ENCODE data around the gene UBE2H.
"Not testable (repeated sequence)": the region's sequence is repeated elsewhere in the genome, so short reads cannot be mapped to it uniquely, and the experiment has no call there.

The UBE2H gene

GRCh38 chr7:129870668-129871067 is 82.1 kb downstream of the UBE2H start:
- no peak for DNase-seq (ENCODE audit: low spot score)

- DNase-seq (ENCODE audit: low spot score) = no peak
Measured at GRCh38 chr7:129866251-129866650, 86.5 kb downstream of the UBE2H start.

GRCh38 chr7:129865925-129866201 is 86.9 kb downstream of the UBE2H start:
- no peak for DNase-seq (ENCODE audit: low spot score)

GRCh38 chr7:129865093-129865924 is 87.5 kb downstream of the UBE2H start:
- no peak for DNase-seq (ENCODE audit: low spot score)

DNA sequence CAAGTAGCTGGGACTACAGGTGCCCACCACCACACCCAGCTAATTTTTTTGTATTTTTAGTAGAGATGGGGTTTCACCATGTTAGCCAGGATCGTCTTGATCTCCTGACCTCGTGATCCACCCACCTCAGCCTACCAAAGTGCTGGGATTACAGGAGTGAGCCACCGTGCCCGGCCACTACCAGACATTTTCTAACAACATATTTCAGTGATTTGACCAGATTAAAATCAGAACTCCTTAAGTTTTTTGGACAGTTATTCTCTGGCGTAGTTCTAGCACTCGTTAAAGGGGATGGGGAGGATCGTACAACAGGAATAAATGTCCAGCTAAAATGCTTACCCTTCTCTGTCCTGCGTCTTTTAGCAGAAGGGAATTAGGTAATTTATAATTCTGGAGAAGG is 88.1 kb downstream of the UBE2H start:
- not testable (repeated sequence) for DNase-seq (ENCODE audit: low spot score)

DNA sequence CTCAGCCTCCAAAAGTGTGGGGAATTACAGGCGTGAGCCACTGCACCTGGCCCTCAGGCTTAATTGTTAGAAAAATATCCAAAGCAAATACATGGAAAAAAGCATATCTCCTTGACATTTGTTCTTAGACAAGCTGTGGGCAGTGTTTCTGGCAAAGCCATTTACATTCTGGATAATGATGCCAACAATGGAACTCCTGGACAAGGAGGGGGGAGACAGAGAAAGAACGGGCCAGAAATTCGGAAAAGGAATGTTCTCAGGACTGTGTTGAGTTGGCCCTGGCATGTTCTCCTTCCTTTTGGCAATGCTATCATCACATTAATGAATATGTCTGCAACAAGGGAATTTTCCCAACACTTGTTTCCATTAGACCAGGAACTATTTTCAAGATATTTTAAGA is 88.7 kb downstream of the UBE2H start:
- no peak for DNase-seq (ENCODE audit: low spot score)

DNA sequence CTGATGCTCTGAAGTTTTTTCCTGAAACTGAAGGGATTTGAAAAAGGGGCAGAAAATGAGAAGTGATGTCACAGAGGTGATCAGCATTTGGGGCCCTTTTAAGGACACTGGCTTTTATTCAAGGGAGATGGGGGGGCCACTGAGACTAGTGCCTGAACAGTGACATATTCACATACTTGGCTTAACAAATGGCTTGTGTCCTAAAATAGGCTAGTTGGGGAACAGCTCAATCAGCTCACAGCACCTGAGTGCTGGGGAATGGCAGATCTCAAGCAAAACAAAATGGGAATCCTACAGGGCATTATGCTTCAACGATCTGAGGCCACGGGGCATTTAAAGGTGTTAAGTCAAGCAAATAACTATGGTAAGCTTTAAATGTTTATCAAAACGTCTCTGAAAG is 90.1 kb downstream of the UBE2H start:
- no peak for DNase-seq (ENCODE audit: low spot score)

- not testable (repeated sequence) for DNase-seq (ENCODE audit: low spot score)
Measured at GRCh38 chr7:129860784-129861183, 92.0 kb downstream of the UBE2H start.

GRCh38 chr7:129859183-129859582 is 93.6 kb downstream of the UBE2H start:
- DNase-seq (ENCODE audit: low spot score) = no peak

- no peak for DNase-seq (ENCODE audit: low spot score)
Measured at GRCh38 chr7:129858490-129858889, 94.3 kb downstream of the UBE2H start.

DNA sequence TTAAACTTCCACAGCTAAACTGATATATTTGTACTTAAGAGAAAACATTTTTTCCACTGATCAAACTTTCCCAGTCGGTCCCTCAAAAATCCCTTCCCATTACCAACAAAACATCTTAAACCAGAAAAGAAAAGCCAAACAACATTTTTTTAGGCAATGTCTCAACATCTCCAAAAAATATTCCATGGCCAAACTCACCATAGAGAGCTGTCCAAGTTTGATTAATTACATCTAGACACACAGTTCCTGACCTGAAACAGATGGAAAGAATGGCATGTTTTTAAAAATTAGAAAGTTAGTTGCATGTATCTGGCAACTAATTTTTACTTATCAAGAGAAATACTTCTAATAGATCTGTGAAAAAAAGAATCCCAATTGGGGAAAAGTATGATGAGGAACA is 95.4 kb downstream of the UBE2H start:
- DNase-seq (ENCODE audit: low spot score) = no peak

- no peak for DNase-seq (ENCODE audit: low spot score)
Measured at GRCh38 chr7:129855935-129856717, 96.6 kb downstream of the UBE2H start.

GRCh38 chr7:129855234-129855673 is 97.5 kb downstream of the UBE2H start:
- no peak for DNase-seq (ENCODE audit: low spot score)

GRCh38 chr7:129854401-129854800 is 98.4 kb downstream of the UBE2H start:
- DNase-seq (ENCODE audit: low spot score) = no peak

GRCh38 chr7:129853661-129854268 is 99.0 kb downstream of the UBE2H start:
- no peak for DNase-seq (ENCODE audit: low spot score)

- no peak for DNase-seq (ENCODE audit: low spot score)
Measured at GRCh38 chr7:129851809-129852208, 101.0 kb downstream of the UBE2H start.

DNA sequence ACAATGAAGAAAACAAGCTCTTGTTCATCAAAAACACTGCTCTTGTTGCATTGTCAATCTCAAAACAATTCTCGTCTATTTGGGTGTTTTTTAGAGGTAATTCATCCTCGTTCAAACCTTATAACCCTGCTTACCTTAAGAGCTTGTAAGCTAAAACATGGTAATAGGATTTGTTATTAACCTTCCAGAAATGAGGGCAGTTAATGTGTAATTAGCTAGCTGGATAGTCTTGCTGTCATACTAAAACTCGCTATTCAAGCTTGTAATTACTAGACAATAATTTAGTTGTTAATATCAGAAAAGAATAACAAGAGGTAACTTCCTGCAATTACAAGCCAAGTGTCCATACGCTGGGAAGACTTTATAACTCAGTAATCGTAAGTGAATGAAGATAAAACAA is 101.6 kb downstream of the UBE2H start:
- DNase-seq (ENCODE audit: low spot score) = no peak

DNA sequence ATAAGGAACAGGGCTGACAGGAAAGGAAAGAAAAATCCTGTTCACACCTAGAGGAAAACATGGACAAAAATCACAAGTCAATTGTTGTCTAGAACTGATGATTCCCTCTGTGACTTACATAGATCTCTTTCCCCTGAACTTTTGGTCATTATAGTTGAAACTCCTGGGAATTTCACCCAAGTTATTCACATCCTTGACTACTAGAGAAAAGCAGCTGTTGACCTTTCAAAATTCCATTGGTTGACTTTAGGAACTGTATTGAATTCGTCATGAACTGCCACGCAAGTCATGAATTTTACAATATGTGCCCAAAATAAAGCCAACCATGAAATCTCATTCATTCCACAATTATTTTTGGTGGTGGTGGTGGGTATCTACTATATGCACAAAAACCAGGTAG is 104.3 kb downstream of the UBE2H start:
- DNase-seq (ENCODE audit: low spot score) = no peak

- no peak for DNase-seq (ENCODE audit: low spot score)
Measured at GRCh38 chr7:129845972-129846327, 106.8 kb downstream of the UBE2H start.

- DNase-seq (ENCODE audit: low spot score) = no peak
Measured at GRCh38 chr7:129845178-129845971, 107.4 kb downstream of the UBE2H start.

- no peak for DNase-seq (ENCODE audit: low spot score)
Measured at GRCh38 chr7:129843978-129844840, 108.6 kb downstream of the UBE2H start.
